MCF 10A (cell line): ENCODE measurements around the gene RAB8A. TPM values are rescaled to one million over a fixed set of nuclear protein-coding genes. Genes with fewer than 3 reads are reported as not detected.

ENCODE experiments used
- BruUV-seq: library from RNA; stranded (reverse); fragments of 400-500 nt; replicated peaks from 2 replicates; lab custom pipeline; 2021; lab: Mats Ljungman, UMichigan
- CTCF ChIA-PET: fragments of 300-600 bp; sonication (Branson Sonifier 250); formaldehyde crosslinking; extraction: SDS; loops from one replicate; lab custom pipeline; 2021; ENCODE audit warnings: antibody characterized with exemption, inconsistent platforms; lab: Yijun Ruan, JAX
- POLR2A ChIA-PET: fragments of 300-600, 350-650 bp; sonication (Branson Sonifier 250); formaldehyde crosslinking; extraction: SDS; loops from one replicate; lab custom pipeline; 2020; ENCODE audit warnings: antibody characterized with exemption, inconsistent platforms; lab: Yijun Ruan, JAX
- DNase-seq: peaks from one replicate; pipeline ENCODE4 v3.0.0-alpha.2; 2018; ENCODE audit not compliant: unreplicated experiment
- H3K27ac Mint-ChIP-seq: one replicate; pipeline ENCODE4 v1.8.0; 2022; ENCODE audit warnings: mild to moderate bottlenecking, low read depth, mixed read lengths; ENCODE audit not compliant: unreplicated experiment
- H3K27me3 Mint-ChIP-seq: one replicate; pipeline ENCODE4 v1.8.0; 2022; ENCODE audit warnings: mixed read lengths; ENCODE audit not compliant: insufficient read depth, unreplicated experiment
- H3K36me3 Mint-ChIP-seq: one replicate; pipeline ENCODE4 v1.8.0; 2022; ENCODE audit warnings: mild to moderate bottlenecking, moderate library complexity, mixed read lengths; ENCODE audit not compliant: insufficient read depth, unreplicated experiment
- H3K4me1 Mint-ChIP-seq: one replicate; pipeline ENCODE4 v1.8.0; 2022; ENCODE audit warnings: mixed read lengths; ENCODE audit not compliant: insufficient read depth, unreplicated experiment
- H3K4me3 Mint-ChIP-seq: one replicate; pipeline ENCODE4 v1.8.0; 2022; ENCODE audit warnings: mild to moderate bottlenecking, moderate library complexity, mixed read lengths; ENCODE audit not compliant: unreplicated experiment
- H3K9me3 Mint-ChIP-seq: one replicate; pipeline ENCODE4 v1.8.0; 2022; ENCODE audit warnings: mixed read lengths; ENCODE audit not compliant: unreplicated experiment
- CTCF ChIP-seq: fragments of 200-600 bp; IDR thresholded peaks from one replicate; pipeline ENCODE4 v1.8.0; 2022; ENCODE audit warnings: antibody characterized with exemption, mild to moderate bottlenecking; ENCODE audit not compliant: unreplicated experiment
- intact Hi-C: fragments of 100-400 bp; cut with micrococcal nuclease; formaldehyde crosslinking; loops from 2 replicates; pipeline ENCODE4 v1.14.1; 2022
- total RNA-seq: library from RNA; stranded (reverse); gene quantifications from 2 replicates; pipeline ENCODE4 v1.2.3, GENCODE V29; 2022

RAB8A gene
- total RNA-seq, 1 experiment from 2014 or later = 41.6 TPM

GRCh38 chr19:16077984-16078758 is 33.5 kb upstream of the RAB8A start:
- POLR2A ChIA-PET = interaction anchor here (0.7 to 4.7 kb wide), 13 partner anchors 8 to 699 kb away, joined by 3 to 51 read pairs (median 5); partner anchors contain the start of genes CYP4F12, FAM32A and RAB8A
- no peaks in the 10 kb centered on the region for H3K9me3 Mint-ChIP-seq
- H3K4me3 Mint-ChIP-seq = peak overlapping the region; percentile 71
- peak overlapping the region; percentile 99 for H3K27ac Mint-ChIP-seq
- DNase-seq = peak; percentile 50
- intact Hi-C loops = loop anchor here (1.0 kb wide), 1 partner anchor 8 kb away; no protein-coding TSS in a partner anchor
- BruUV-seq = TSS peak; percentile 95
- CTCF ChIA-PET = interaction anchor here (0.6 to 1.3 kb wide), 5 partner anchors 17 to 36 kb away, joined by 3 to 6 read pairs (median 4); no protein-coding TSS in a partner anchor
- H3K27me3 Mint-ChIP-seq = no peaks in the 10 kb centered on the region
- H3K4me1 Mint-ChIP-seq = peaks cover 19% of the 10 kb centered on the region
- peaks cover 89% of the 10 kb centered on the region for H3K36me3 Mint-ChIP-seq
- no peak for TF ChIP-seq CTCF

- H3K27ac Mint-ChIP-seq = peak overlapping the region; percentile 99
- CTCF ChIA-PET = interaction anchor here (0.6 to 1.3 kb wide), 2 partner anchors 30 to 32 kb away, joined by 3 to 4 read pairs; no protein-coding TSS in a partner anchor
- BruUV-seq = TSS peak; percentile 26
- POLR2A ChIA-PET = interaction anchor here (0.7 to 4.7 kb wide), 12 partner anchors 9 to 700 kb away, joined by 3 to 51 read pairs (median 6); partner anchors contain the start of genes CYP4F12, FAM32A and RAB8A
- peaks cover 19% of the 10 kb centered on the region for H3K4me1 Mint-ChIP-seq
- intact Hi-C loops = loop anchor here (1.0 kb wide), 4 partner anchors 9 to 106 kb away; partner anchors contain the start of gene FAM32A
- peaks cover 91% of the 10 kb centered on the region for H3K36me3 Mint-ChIP-seq
- no peaks in the 10 kb centered on the region for H3K27me3 Mint-ChIP-seq
- H3K4me3 Mint-ChIP-seq = peak overlapping the region; percentile 71
- peak; percentile 96 for DNase-seq
- H3K9me3 Mint-ChIP-seq = no peaks in the 10 kb centered on the region
- TF ChIP-seq CTCF = no peak
Measured at GRCh38 chr19:16078759-16079707, 32.7 kb upstream of the RAB8A start.

- Mint-ChIP-seq H3K4me1 (peaks cover 4% of the 10 kb centered on the region), H3K36me3 (peaks cover 100% of the 10 kb centered on the region), H3K27me3 (no peaks in the 10 kb centered on the region), H3K4me3 (no peak overlapping the region), H3K9me3 (no peaks in the 10 kb centered on the region), H3K27ac (no peak overlapping the region)
- CTCF ChIA-PET = interaction anchor here (0.9 to 2.0 kb wide), 4 partner anchors 25 to 101 kb away, joined by 3 to 7 read pairs (median 5); partner anchors contain the start of gene FAM32A
- POLR2A ChIA-PET = interaction anchor here (1.5 kb wide), 1 partner anchor 8 kb away, joined by 3 read pairs; the partner anchor contains the start of gene TPM4
- intact Hi-C loops = no loop called here
- TF ChIP-seq CTCF = no peak
- no peak for DNase-seq
- BruUV-seq = no TSS peak
Measured at GRCh38 chr19:16084067-16084685, 27.5 kb upstream of the RAB8A start.
